ENCODE results near the gene SEMA7A.
A peak's percentile ranks its signal among the peaks of the same experiment; 100 is the strongest.

Gene SEMA7A

DNA sequence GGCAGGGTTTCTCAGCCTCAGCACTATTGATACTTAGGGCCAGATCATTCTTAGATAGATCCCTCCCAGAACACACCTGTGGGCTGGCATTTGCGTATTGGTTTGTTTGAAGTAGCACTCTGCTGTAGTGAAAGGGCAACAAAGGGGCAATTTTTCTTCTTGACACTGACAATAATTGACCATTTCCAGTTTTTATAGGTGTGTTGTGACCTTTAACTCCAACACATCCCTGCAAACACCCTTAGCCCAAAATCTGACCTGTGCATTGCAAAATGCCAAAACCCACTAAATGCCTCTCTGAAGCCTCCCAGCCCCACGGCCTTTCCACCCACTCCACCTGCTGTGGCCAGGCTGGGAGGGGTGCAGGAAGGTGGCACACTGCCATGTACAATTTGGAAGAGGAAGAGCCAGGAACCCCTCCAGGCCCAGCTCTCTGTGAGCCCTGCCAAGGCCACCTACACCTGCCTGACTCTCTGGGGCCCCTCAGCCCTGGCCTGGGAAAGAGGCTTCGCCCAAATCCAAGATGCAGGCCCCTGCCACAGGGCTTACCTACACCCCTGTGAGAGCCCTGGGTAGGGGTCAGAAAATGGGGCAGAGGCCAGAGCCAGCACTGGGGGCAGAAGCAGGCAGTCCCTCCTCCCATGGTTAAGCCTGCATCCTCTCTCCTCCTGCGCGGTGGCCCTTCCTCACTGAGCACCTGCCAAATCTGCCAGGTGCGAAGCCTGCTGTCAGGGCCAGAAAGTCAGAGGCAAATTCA, 56.8 kb downstream of the SEMA7A start:
- TF ChIP-seq, protein P1, sequence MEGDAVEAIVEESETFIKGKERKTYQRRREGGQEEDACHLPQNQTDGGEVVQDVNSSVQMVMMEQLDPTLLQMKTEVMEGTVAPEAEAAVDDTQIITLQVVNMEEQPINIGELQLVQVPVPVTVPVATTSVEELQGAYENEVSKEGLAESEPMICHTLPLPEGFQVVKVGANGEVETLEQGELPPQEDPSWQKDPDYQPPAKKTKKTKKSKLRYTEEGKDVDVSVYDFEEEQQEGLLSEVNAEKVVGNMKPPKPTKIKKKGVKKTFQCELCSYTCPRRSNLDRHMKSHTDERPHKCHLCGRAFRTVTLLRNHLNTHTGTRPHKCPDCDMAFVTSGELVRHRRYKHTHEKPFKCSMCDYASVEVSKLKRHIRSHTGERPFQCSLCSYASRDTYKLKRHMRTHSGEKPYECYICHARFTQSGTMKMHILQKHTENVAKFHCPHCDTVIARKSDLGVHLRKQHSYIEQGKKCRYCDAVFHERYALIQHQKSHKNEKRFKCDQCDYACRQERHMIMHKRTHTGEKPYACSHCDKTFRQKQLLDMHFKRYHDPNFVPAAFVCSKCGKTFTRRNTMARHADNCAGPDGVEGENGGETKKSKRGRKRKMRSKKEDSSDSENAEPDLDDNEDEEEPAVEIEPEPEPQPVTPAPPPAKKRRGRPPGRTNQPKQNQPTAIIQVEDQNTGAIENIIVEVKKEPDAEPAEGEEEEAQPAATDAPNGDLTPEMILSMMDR (IDR thresholded peaks at IDR 0.05; ENCODE audit: low read depth, low read length, missing control alignments), result no peak
- DNase-seq (ENCODE audit: low read depth), result no peak
- no peak overlapping the region for H3K4me3 ChIP-seq (ENCODE audit: low read depth, low read length)
- in situ Hi-C loops (cut with HindIII; ENCODE audit: low sequenced_read_pairs), result loop anchor here (10.0 kb wide), 3 partner anchors 58 to 398 kb away; partner anchors contain the start of gene SEMA7A

DNA sequence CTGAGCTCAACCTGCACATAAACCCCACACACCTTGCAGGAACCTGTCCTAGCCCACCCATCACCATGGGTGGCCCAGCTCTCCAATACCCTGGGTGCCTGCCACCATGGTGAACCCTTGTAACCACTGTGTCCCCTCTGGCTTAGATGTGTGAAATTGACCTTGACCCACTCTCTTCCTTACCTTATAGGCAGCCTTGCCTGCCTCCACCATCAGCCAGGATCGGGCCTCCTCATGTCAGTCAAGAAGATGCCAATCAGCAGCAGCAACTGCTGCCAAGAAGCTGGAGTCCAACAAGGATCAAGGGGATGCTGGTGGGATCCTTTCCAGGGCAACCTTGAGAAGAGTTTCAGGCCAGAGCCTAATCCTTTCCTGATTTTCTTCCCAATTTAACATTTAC, 57.5 kb downstream of the SEMA7A start:
- in situ Hi-C loops (cut with HindIII; ENCODE audit: low sequenced_read_pairs), result loop anchor here (10.0 kb wide), 3 partner anchors 59 to 399 kb away; partner anchors contain the start of gene SEMA7A
- TF ChIP-seq, protein P1 (IDR thresholded peaks at IDR 0.05; ENCODE audit: low read depth, low read length, missing control alignments), result no peak
- H3K4me3 ChIP-seq (ENCODE audit: low read depth, low read length), result no peak overlapping the region
- DNase-seq (ENCODE audit: low read depth), result no peak

GRCh38 chr15:74375303-74375693, 58.5 kb downstream of the SEMA7A start:
- in situ Hi-C loops (cut with HindIII; ENCODE audit: low sequenced_read_pairs), result loop anchor here (10.0 kb wide), 3 partner anchors 60 to 400 kb away; partner anchors contain the start of gene SEMA7A
- TF ChIP-seq, protein P1 (IDR thresholded peaks at IDR 0.05; ENCODE audit: low read depth, low read length, missing control alignments), result peak; percentile 92
- DNase-seq (ENCODE audit: low read depth), result peak; percentile 71
- no peak overlapping the region for H3K4me3 ChIP-seq (ENCODE audit: low read depth, low read length)

- TF ChIP-seq, protein P1 (IDR thresholded peaks at IDR 0.05; ENCODE audit: low read depth, low read length, missing control alignments), result no peak
- DNase-seq (ENCODE audit: low read depth), result no peak
- in situ Hi-C loops (cut with HindIII; ENCODE audit: low sequenced_read_pairs), result loop anchor here (10.0 kb wide), 3 partner anchors 60 to 400 kb away; partner anchors contain the start of gene SEMA7A
- peak overlapping the region; percentile 69 for H3K4me3 ChIP-seq (ENCODE audit: low read depth, low read length)
These were observed 59.0 kb downstream of the SEMA7A start for GRCh38 chr15:74374648-74375302.

DNA sequence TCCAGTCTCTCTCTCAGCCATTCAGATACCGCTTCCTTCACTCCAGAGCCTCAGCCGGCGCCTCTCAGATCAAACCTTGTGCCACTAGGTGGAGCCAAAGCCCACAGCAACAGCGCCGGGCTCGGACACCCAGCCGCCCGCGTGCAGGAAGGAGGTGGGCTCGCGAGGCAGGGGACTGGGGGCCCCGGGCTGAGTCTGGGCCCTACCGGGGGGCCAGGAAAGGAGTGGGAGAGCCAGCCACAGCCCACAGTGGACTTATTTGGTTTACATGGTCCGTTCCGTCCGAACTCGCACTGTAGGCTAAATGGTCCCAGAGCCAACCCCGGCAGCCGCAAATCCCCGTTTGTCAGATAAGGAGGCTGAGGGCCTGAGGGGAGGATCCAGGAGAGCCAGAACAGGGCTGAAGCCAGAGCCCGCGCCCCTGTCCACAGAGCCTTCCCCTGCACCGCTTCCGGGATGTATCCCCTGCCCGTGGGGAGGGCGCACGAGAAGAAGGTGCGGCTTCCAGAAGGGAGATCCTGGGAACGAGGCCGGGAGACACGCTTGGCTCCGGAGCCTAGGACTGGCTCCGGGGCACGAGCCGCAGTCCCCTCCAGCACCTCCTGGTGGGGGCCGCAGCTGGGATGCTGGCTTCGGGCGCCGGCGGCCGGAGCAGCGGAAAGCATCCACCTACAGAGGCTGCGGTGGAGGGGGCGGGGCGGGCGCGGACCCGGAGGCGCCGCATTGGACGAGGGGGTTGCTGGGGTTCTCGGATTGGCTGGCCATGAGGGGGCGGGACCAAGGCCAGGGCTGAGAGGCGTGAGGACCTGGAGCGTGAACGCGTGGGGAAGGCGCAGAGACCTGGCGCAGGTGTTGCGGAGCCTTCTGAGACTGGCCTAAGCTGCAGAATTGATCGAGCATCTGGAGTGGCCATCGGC, 59.8 kb downstream of the SEMA7A start:
- in situ Hi-C loops (cut with HindIII; ENCODE audit: low sequenced_read_pairs), result loop anchor here (10.0 kb wide), 3 partner anchors 61 to 401 kb away; partner anchors contain the start of gene SEMA7A
- TF ChIP-seq, protein P1 (IDR thresholded peaks at IDR 0.05; ENCODE audit: low read depth, low read length, missing control alignments), result peak; percentile 88
- peak overlapping the region; percentile 69 for H3K4me3 ChIP-seq (ENCODE audit: low read depth, low read length)
- peak; percentile 53 for DNase-seq (ENCODE audit: low read depth)
